Measurements from ENCODE around the gene AATK. TPM values are rescaled to one million over a fixed set of nuclear protein-coding genes. Genes with fewer than 3 reads are reported as not detected.

The AATK gene
- total and polyA plus RNA-seq, 2 of the 13 experiments (the other 11 are each of a cell fraction or from before 2014, with no cell fraction given) = 2.9 to 8.4 TPM

DNA sequence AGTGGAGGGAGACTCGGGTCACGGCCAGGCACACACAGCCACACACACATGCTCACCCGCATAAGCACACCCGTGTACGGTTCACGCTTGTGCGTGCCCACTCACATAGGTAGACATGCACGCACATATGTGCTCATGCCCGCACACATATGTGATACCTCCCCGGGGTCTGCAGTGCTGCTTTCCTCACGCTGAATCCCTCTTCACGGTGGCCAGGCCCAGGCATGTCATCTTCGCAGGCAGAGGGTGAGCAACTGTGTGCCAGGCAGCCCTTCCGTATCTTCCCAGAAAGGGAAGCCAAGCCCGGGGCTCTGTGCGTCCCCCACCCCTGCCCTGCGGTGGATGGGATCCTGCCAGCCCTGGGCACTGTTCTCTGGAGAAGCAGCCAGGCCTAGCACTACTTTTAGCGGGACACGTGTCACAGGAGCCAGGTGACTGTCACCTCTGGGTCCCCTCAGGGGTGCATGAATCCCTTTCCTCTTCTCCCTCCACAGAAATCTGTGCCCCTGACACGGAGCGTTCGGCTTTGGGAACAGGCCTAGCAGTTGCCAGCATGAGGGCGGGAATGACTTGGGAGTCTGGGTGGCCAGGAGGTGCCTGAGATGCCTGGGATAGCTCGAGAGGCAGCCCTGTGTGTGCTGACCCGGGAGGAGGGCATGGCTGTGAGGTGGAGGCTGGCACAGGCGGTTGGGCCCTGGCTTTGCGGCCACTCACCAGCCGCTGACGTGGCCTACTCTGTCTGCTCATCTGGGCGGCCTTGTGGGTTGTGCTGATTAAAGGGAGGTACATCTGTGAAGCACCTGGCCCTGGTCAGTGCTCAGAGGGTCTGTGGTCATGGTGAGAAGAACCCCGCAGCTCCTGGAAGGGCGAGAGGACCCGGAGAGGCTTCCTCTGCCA, 83.6 kb downstream of the AATK start (continued):
- peak; percentile 12; the same call in 1 of the 2 replicates for TF ChIP-seq NRL (CRISPR knock-in tag; IDR thresholded peaks at IDR 0.05; ENCODE audit: borderline replicate concordance)
- no peak for TF ChIP-seq RFXAP (CRISPR knock-in tag; IDR thresholded peaks at IDR 0.05; ENCODE audit: borderline replicate concordance)
- 0 out of 2 replicates have a peak, but pooled peaks have one; percentile 15 for TF ChIP-seq ZNF713 (CRISPR knock-in tag; IDR thresholded peaks at IDR 0.05)
- TF ChIP-seq ZNF563 (CRISPR knock-in tag; IDR thresholded peaks at IDR 0.05) = no peak
- 0 out of 2 replicates have a peak, but pooled peaks have one; percentile 7 for TF ChIP-seq ZNF784 (CRISPR knock-in tag; IDR thresholded peaks at IDR 0.05; ENCODE audit: borderline replicate concordance)
- TF ChIP-seq GFI1 (CRISPR knock-in tag; IDR thresholded peaks at IDR 0.05; ENCODE audit: borderline replicate concordance) = 0 out of 2 replicates have a peak, but pooled peaks have one; percentile 5
- 0 out of 2 replicates have a peak, but pooled peaks have one; percentile 0 for TF ChIP-seq UBTF (CRISPR knock-in tag; IDR thresholded peaks at IDR 0.05)
- TF ChIP-seq TAF1 (CRISPR knock-in tag; IDR thresholded peaks at IDR 0.05) = 0 out of 2 replicates have a peak, but pooled peaks have one; percentile 3
- peak; percentile 80; the same call in 1 of the 2 replicates for TF ChIP-seq ZBTB4 (CRISPR knock-in tag; IDR thresholded peaks at IDR 0.05; ENCODE audit: borderline replicate concordance)
- 0 out of 2 replicates have a peak, but pooled peaks have one; percentile 0 for TF ChIP-seq ZNF558 (CRISPR knock-in tag; IDR thresholded peaks at IDR 0.05; ENCODE audit: borderline replicate concordance)
- TF ChIP-seq, protein P1, sequence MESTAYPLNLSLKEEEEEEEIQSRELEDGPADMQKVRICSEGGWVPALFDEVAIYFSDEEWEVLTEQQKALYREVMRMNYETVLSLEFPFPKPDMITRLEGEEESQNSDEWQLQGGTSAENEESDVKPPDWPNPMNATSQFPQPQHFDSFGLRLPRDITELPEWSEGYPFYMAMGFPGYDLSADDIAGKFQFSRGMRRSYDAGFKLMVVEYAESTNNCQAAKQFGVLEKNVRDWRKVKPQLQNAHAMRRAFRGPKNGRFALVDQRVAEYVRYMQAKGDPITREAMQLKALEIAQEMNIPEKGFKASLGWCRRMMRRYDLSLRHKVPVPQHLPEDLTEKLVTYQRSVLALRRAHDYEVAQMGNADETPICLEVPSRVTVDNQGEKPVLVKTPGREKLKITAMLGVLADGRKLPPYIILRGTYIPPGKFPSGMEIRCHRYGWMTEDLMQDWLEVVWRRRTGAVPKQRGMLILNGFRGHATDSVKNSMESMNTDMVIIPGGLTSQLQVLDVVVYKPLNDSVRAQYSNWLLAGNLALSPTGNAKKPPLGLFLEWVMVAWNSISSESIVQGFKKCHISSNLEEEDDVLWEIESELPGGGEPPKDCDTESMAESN (CRISPR knock-in tag; conservative IDR thresholded peaks at IDR 0.05) = 0 out of 2 replicates have a peak, but pooled peaks have one; percentile 18
- TF ChIP-seq ZNF30 (CRISPR knock-in tag; IDR thresholded peaks at IDR 0.05) = peak; percentile 64; the same call in 1 of the 2 replicates
- peak; percentile 47 for TF ChIP-seq AGO2 (optimal IDR thresholded peaks at IDR 0.05; ENCODE audit: low read depth, low read length)
- TF ChIP-seq EEA1 (CRISPR knock-in tag; IDR thresholded peaks at IDR 0.05; ENCODE audit: borderline replicate concordance) = peak; percentile 79; the same call in 1 of the 2 replicates
- TF ChIP-seq, protein P2, sequence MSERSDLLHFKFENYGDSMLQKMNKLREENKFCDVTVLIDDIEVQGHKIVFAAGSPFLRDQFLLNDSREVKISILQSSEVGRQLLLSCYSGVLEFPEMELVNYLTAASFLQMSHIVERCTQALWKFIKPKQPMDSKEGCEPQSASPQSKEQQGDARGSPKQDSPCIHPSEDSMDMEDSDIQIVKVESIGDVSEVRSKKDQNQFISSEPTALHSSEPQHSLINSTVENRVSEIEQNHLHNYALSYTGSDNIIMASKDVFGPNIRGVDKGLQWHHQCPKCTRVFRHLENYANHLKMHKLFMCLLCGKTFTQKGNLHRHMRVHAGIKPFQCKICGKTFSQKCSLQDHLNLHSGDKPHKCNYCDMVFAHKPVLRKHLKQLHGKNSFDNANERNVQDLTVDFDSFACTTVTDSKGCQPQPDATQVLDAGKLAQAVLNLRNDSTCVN (CRISPR knock-in tag; IDR thresholded peaks at IDR 0.05; ENCODE audit: borderline replicate concordance) = 0 out of 2 replicates have a peak, but pooled peaks have one; percentile 12
- no peak for TF ChIP-seq ZNF772 (CRISPR knock-in tag; IDR thresholded peaks at IDR 0.05)
- TF ChIP-seq HNRNPL (IDR thresholded peaks at IDR 0.05; ENCODE audit: low read depth, low read length) = 0 out of 2 replicates have a peak, but pooled peaks have one; percentile 16

Data from HepG2 (cell line).